DND-41 (cell line): Measurements from ENCODE around the gene AP2A2.
A peak's percentile ranks its signal among the peaks of the same experiment; 100 is the strongest.

ENCODE experiments used
- ATAC-seq: fragments of 200-7000 bp; cut with Tn5 transposase; 3 replicates; pipeline ENCODE4 v1.9.1; 2021; ENCODE audit warnings: low read depth; ENCODE audit not compliant: insufficient read depth
- DNase-seq: peaks from one replicate; pipeline ENCODE4 v3.0.0-alpha.2; 2020
- H2AFZ ChIP-seq: 2 replicates; pipeline ENCODE4 v1.6.0; 2012; ENCODE audit warnings: low read depth, low read length
- H3K27ac ChIP-seq: 2 replicates; pipeline ENCODE4 v1.5.1; 2012; ENCODE audit warnings: low read length, inconsistent platforms
- H3K27me3 ChIP-seq: fragments of 200-600 bp; sonication (generic); 2 replicates; pipeline ENCODE4 v1.6.0; 2012; ENCODE audit warnings: low read length, mild to moderate bottlenecking, inconsistent platforms; ENCODE audit not compliant: insufficient read depth, poor library complexity
- H3K36me3 ChIP-seq: 2 replicates; pipeline ENCODE4 v1.5.1; 2012; ENCODE audit warnings: low read length, inconsistent platforms; ENCODE audit not compliant: insufficient read depth
- H3K4me1 ChIP-seq: 2 replicates; pipeline ENCODE4 v1.5.1; 2012; ENCODE audit warnings: mild to moderate bottlenecking, low read length; ENCODE audit not compliant: insufficient read depth
- H3K4me2 ChIP-seq: 2 replicates; pipeline ENCODE4 v1.6.0; 2012; ENCODE audit warnings: mild to moderate bottlenecking, moderate library complexity, low read length, inconsistent platforms; ENCODE audit not compliant: insufficient read depth
- H3K4me3 ChIP-seq, 2 experiments: fragments of 200-600 bp in 1 of 2; shearing (Covaris generic) in 1 of 2; 2 replicates each; pipeline ENCODE4 v1.5.1; 2012 to 2016; ENCODE audit warnings: inconsistent platforms in 2 of 2, low read length in 2 of 2, mild to moderate bottlenecking in 2 of 2, low read depth in 1 of 2, moderate library complexity in 1 of 2
- H3K79me2 ChIP-seq: 2 replicates; pipeline ENCODE4 v1.6.0; 2012; ENCODE audit warnings: low read length, inconsistent platforms; ENCODE audit not compliant: insufficient read depth
- H3K9ac ChIP-seq: 2 replicates; pipeline ENCODE4 v1.6.0; 2012; ENCODE audit warnings: low read depth, mild to moderate bottlenecking, inconsistent platforms, low read length, moderate library complexity
- H3K9me3 ChIP-seq: 2 replicates; pipeline ENCODE4 v1.5.1; 2012; ENCODE audit warnings: low read length, moderate library complexity, mild to moderate bottlenecking, inconsistent platforms; ENCODE audit not compliant: insufficient read depth, severe bottlenecking
- H4K20me1 ChIP-seq: 2 replicates; pipeline ENCODE4 v1.6.0; 2012; ENCODE audit warnings: low read length; ENCODE audit not compliant: insufficient read depth
- EZH2 ChIP-seq: IDR thresholded peaks from 3 replicates; pipeline ENCODE4 v1.6.1; 2012; ENCODE audit warnings: borderline replicate concordance, low read depth, mild to moderate bottlenecking, moderate library complexity, low read length, inconsistent platforms; ENCODE audit not compliant: severe bottlenecking
- TF ChIP-seq, protein P1 (sequence below): IDR thresholded peaks from 2 replicates; pipeline ENCODE4 v1.5.1; 2012; ENCODE audit warnings: borderline replicate concordance, low read length, moderate library complexity, mild to moderate bottlenecking; ENCODE audit not compliant: poor library complexity, severe bottlenecking; ENCODE audit errors: extremely low read depth

AP2A2 gene

DNA sequence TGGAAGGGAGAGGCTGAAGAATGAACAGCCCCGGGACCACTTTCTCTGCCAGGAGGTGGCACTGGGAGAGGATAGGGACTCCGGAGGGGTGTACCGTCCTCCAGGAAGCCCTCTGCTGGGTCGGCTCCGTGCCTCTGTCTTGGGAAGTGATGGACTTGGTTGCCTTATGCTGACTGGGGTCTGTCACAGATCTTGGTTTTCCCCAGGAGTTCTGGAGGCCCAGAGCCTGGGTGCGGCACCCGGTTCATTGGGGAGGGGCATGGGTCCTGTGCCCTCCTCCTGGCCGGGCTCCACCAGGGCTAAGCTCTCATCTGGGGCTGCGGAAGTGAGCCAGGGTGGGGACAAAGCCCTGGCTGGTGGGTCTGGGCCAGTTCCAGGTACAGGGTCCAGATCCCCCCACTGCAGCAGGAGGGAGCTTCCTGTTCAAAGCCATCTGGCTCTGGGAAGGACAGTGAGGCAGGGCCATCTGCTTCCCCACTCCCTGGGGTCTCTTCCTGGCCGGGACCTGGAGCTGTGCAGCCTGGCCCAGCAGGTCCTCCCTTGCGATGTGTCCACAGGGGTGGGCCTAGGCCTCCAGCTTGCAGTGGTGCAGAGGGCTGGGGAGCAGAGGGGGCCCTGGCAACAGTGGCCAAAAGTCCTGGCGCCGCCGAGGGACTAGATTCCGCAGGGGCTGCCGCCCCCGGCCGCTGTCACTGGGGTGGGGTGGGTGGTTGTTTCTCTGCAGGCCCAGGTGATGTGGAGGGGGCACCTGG is 1.1 kb upstream of the AP2A2 start:
- TF ChIP-seq, protein P1, sequence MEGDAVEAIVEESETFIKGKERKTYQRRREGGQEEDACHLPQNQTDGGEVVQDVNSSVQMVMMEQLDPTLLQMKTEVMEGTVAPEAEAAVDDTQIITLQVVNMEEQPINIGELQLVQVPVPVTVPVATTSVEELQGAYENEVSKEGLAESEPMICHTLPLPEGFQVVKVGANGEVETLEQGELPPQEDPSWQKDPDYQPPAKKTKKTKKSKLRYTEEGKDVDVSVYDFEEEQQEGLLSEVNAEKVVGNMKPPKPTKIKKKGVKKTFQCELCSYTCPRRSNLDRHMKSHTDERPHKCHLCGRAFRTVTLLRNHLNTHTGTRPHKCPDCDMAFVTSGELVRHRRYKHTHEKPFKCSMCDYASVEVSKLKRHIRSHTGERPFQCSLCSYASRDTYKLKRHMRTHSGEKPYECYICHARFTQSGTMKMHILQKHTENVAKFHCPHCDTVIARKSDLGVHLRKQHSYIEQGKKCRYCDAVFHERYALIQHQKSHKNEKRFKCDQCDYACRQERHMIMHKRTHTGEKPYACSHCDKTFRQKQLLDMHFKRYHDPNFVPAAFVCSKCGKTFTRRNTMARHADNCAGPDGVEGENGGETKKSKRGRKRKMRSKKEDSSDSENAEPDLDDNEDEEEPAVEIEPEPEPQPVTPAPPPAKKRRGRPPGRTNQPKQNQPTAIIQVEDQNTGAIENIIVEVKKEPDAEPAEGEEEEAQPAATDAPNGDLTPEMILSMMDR = no peak
- no peak for TF ChIP-seq EZH2
- H2AFZ ChIP-seq = no peak overlapping the region; the same call in 1 of the 2 replicates

DNA sequence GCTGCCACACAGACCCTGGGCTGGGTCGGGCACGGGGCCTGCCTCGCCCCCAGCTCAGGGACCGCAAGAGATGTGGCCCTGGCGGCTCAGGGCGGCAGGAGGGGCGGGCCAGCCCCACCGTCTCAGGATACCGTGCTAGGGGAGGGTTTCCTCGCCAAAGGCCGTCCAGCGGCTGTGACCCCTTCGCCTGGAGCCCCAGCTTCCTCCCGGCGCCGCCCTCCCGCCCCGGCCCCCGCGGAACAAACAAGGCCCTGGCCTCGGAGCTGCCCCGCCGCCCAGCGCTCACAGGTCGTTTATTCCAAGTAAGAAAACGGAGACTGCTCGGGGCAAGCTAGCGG is 543 bp upstream of the AP2A2 start:
- Histone ChIP-seq H3K27ac (peak overlapping the region; percentile 44; the same call in 1 of the 2 replicates), H3K4me2 (peak overlapping the region; percentile 54), H3K79me2 (peaks cover 42% of the 10 kb centered on the region), H3K27me3 (no peaks in the 10 kb centered on the region), H4K20me1 (peaks cover 19% of the 10 kb centered on the region; the same call in 1 of the 2 replicates), H3K4me1 (peaks cover 27% of the 10 kb centered on the region), H2AFZ (peak overlapping the region; percentile 67), H3K9me3 (no peaks in the 10 kb centered on the region), H3K9ac (peak overlapping the region; percentile 80), H3K4me3 (peak overlapping the region in 1 of 2 experiments; percentile 89; a peak in 2 of 4 replicates), H3K36me3 (peaks cover 14% of the 10 kb centered on the region; the same call in 1 of the 2 replicates)
- TF ChIP-seq, protein P1 = no peak
- no peak for TF ChIP-seq EZH2
- no peak for DNase-seq
- ATAC-seq = no peak

More for the DNA sequence above, 1.1 kb upstream of the AP2A2 start:
- no peak overlapping the region for H3K27ac ChIP-seq
- H3K4me3 ChIP-seq = no peak overlapping the region
- no peak for DNase-seq
- H3K9ac ChIP-seq = no peak overlapping the region
- no peak overlapping the region for H3K4me2 ChIP-seq
- H4K20me1 ChIP-seq = peaks cover 17% of the 10 kb centered on the region; the same call in 1 of the 2 replicates
- H3K79me2 ChIP-seq = peaks cover 37% of the 10 kb centered on the region
- peaks cover 27% of the 10 kb centered on the region for H3K4me1 ChIP-seq
- H3K27me3 ChIP-seq = no peaks in the 10 kb centered on the region
- ATAC-seq = no peak
- no peaks in the 10 kb centered on the region for H3K9me3 ChIP-seq
- H3K36me3 ChIP-seq = peaks cover 14% of the 10 kb centered on the region; the same call in 1 of the 2 replicates

GRCh38 chr11:926341-926916 is 759 bp downstream of the AP2A2 start:
- Histone ChIP-seq H3K4me2 (peak overlapping the region; percentile 96), H3K36me3 (peaks cover 14% of the 10 kb centered on the region; the same call in 1 of the 2 replicates), H3K9ac (peak overlapping the region; percentile 80), H2AFZ (peak overlapping the region; percentile 39), H4K20me1 (peaks cover 27% of the 10 kb centered on the region; the same call in 1 of the 2 replicates), H3K27me3 (no peaks in the 10 kb centered on the region), H3K4me3 (peak overlapping the region; percentile 78 to 89), H3K27ac (peak overlapping the region; percentile 66), H3K4me1 (peaks cover 27% of the 10 kb centered on the region), H3K79me2 (peaks cover 54% of the 10 kb centered on the region), H3K9me3 (no peaks in the 10 kb centered on the region)
- no peak for DNase-seq
- no peak for TF ChIP-seq EZH2
- TF ChIP-seq, protein P1 = no peak
- 0 out of 3 replicates have a peak, but pooled peaks have one; percentile 5 for ATAC-seq
